ENCODE measurements around the gene SULT1C2. TPM values are rescaled to one million over a fixed set of nuclear protein-coding genes. Genes with fewer than 3 reads are reported as not detected.

SULT1C2 gene
- total and polyA plus RNA-seq, 9 of the 15 experiments (the other 6 are each of a cell fraction or from before 2014, with no cell fraction given), result 0.22 TPM; not detected in 8

DNA sequence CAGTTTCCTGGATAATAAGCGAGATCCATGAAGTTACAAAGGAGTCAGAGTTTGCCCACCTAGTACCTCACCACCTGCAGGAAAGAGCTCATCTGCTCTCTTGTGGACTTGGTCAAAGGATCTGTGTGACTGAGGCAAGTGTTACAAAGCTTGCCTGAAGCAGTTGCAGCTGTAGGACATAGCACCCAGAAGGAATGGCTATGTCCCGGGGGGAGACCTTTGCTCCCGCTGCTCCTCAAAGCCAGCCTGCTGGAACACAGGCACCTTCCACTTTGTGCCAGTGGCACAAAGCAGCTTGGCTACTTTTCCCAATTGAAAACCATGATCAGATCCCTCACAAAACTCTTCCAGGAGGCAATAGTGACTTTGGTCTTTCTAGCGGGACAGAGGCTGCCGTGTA lies 3.1 kb upstream of the SULT1C2 start (continued):
- no peak for TF ChIP-seq CREB1 (IDR thresholded peaks at IDR 0.05)
- TF ChIP-seq CREB1 (CRISPR knock-in tag; IDR thresholded peaks at IDR 0.05), result no peak
- no peak for TF ChIP-seq GTF2F1 (IDR thresholded peaks at IDR 0.05; ENCODE audit: low read depth, low read length)
- no peak for TF ChIP-seq PHTF2 (CRISPR knock-in tag; IDR thresholded peaks at IDR 0.05)
- TF ChIP-seq ZNF696 (CRISPR knock-in tag; conservative IDR thresholded peaks at IDR 0.05), result no peak
- no peak for TF ChIP-seq KHSRP (IDR thresholded peaks at IDR 0.05)
- TF ChIP-seq SETDB1 (IDR thresholded peaks at IDR 0.05; ENCODE audit: low read length), result no peak
- TF ChIP-seq GATAD2B (IDR thresholded peaks at IDR 0.05; ENCODE audit: borderline replicate concordance), result no peak
- no peak for TF ChIP-seq TCF7 (IDR thresholded peaks at IDR 0.05; ENCODE audit: borderline replicate concordance)
- TF ChIP-seq HCFC1 (IDR thresholded peaks at IDR 0.05; ENCODE audit: low read depth, low read length), result no peak
- TF ChIP-seq ZNF586 (CRISPR knock-in tag; conservative IDR thresholded peaks at IDR 0.05), result no peak

DNA sequence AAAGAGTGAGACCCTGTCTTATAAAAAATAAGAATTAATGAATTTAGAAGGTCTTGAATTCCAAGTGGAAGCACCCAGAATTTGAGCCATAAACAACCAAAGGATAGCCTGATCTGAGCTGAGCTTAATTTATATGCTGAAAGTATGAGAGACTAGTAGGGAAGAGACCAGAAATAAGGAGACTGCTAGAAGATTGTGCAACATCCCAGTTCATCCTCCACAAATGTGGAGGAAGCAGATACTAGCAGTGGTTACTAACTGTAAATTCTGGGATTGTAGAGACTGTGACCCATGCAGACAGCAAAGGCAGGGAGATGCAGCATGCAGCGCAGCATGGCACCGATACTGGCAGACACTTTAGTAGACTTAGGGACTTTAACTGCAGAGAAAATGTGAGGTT lies 1.5 kb upstream of the SULT1C2 start:
- no peak overlapping the region for H3K27ac ChIP-seq (ENCODE audit: extremely low read depth, low read depth, low read length)
- no peaks in the 10 kb centered on the region for H3K79me2 ChIP-seq (ENCODE audit: control insufficient read depth, insufficient read depth, low read length)
- in situ Hi-C loops (cut with MboI), result no loop called here
- H3K27me3 ChIP-seq (ENCODE audit: control insufficient read depth in 2 of 2, insufficient read depth in 2 of 2, low read length in 2 of 2), result peaks cover 0 to 22% of the 10 kb centered on the region in 2 experiments; a peak in 4 of 5 replicates
- no peaks in the 10 kb centered on the region for H3K36me3 ChIP-seq (ENCODE audit: control insufficient read depth, insufficient read depth, low read length)
- H3K9ac ChIP-seq (ENCODE audit: insufficient read depth in 1 of 2, low read depth in 2 of 2, low read length in 2 of 2), result no peak overlapping the region
- H4K20me1 ChIP-seq (replicated peaks; ENCODE audit: control insufficient read depth, insufficient read depth, low read length), result no peaks in the 10 kb centered on the region
- ATAC-seq (no peak), FAIRE-seq (no peak), DNase-seq (ENCODE audit: extremely low read depth in 1 of 4, low spot score in 3 of 4) (no peak)
- 0% methylated on average over 2 of the region's 2 CpGs for WGBS (ENCODE audit: insufficient coverage, low coverage, missing lambda C conversion rate)
- no TSS peak for BruUV-seq (replicated peaks)
- ChIA-PET CTCF (ENCODE audit: low intra/inter-chr PET ratio) (no interaction called here), POLR2A (no interaction called here)
- H3K4me1 ChIP-seq (replicated peaks in 1 of 2; ENCODE audit: control insufficient read depth in 2 of 2, insufficient read depth in 2 of 2, low read length in 2 of 2), result no peaks in the 10 kb centered on the region
- H3K4me3 ChIP-seq, result no peak overlapping the region
- no peaks in the 10 kb centered on the region for H3K9me1 ChIP-seq (ENCODE audit: control insufficient read depth, insufficient read depth, low read length)
- H2AFZ ChIP-seq (ENCODE audit: low read depth, low read length), result no peak overlapping the region
- no peaks in the 10 kb centered on the region for H3K9me3 ChIP-seq (replicated peaks; ENCODE audit: control insufficient read depth, insufficient read depth, low read depth, low read length)
- intact Hi-C loops (cut with micrococcal nuclease), result no loop called here
- no peak overlapping the region for H3K4me2 ChIP-seq (ENCODE audit: insufficient read depth, low read length)
- TF ChIP-seq SRF (CRISPR knock-in tag; IDR thresholded peaks at IDR 0.05), result no peak
- no peak for TF ChIP-seq TAF9B (IDR thresholded peaks at IDR 0.05; ENCODE audit: partially characterized antibody)
- TF ChIP-seq CREM (IDR thresholded peaks at IDR 0.05; ENCODE audit: low read depth), result no peak
- TF ChIP-seq, protein P1, sequence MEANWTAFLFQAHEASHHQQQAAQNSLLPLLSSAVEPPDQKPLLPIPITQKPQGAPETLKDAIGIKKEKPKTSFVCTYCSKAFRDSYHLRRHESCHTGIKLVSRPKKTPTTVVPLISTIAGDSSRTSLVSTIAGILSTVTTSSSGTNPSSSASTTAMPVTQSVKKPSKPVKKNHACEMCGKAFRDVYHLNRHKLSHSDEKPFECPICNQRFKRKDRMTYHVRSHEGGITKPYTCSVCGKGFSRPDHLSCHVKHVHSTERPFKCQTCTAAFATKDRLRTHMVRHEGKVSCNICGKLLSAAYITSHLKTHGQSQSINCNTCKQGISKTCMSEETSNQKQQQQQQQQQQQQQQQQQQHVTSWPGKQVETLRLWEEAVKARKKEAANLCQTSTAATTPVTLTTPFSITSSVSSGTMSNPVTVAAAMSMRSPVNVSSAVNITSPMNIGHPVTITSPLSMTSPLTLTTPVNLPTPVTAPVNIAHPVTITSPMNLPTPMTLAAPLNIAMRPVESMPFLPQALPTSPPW (CRISPR knock-in tag; IDR thresholded peaks at IDR 0.05), result no peak
- TF ChIP-seq HDAC1 (IDR thresholded peaks at IDR 0.05), result no peak
- TF ChIP-seq CEBPB (tag; IDR thresholded peaks at IDR 0.05), result peak; percentile 61
- TF ChIP-seq JUND (IDR thresholded peaks at IDR 0.05; ENCODE audit: borderline replicate concordance, low read depth, low read length), result no peak
- TF ChIP-seq JUND (tag; IDR thresholded peaks at IDR 0.05; ENCODE audit: borderline replicate concordance, low read depth, low read length), result no peak
- TF ChIP-seq GTF2F1 (IDR thresholded peaks at IDR 0.05; ENCODE audit: low read depth, low read length), result no peak
- no peak for TF ChIP-seq RBM22 (IDR thresholded peaks at IDR 0.05; ENCODE audit: low read depth, low read length, poor library complexity, severe bottlenecking)
- no peak for TF ChIP-seq CEBPG (CRISPR knock-in tag; IDR thresholded peaks at IDR 0.05)
- TF ChIP-seq CEBPG (tag; conservative IDR thresholded peaks at IDR 0.05 in 1 of 2, IDR thresholded peaks at IDR 0.05 in 1 of 2), result peak in 1 of 2 experiments; percentile 43; a peak in 1 of 4 replicates
- TF ChIP-seq, protein P2, sequence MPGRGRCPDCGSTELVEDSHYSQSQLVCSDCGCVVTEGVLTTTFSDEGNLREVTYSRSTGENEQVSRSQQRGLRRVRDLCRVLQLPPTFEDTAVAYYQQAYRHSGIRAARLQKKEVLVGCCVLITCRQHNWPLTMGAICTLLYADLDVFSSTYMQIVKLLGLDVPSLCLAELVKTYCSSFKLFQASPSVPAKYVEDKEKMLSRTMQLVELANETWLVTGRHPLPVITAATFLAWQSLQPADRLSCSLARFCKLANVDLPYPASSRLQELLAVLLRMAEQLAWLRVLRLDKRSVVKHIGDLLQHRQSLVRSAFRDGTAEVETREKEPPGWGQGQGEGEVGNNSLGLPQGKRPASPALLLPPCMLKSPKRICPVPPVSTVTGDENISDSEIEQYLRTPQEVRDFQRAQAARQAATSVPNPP (IDR thresholded peaks at IDR 0.05; ENCODE audit: borderline replicate concordance, insufficient read depth, insufficient read length), result no peak
